ENCODE results near the gene WNT7A.

DNA sequence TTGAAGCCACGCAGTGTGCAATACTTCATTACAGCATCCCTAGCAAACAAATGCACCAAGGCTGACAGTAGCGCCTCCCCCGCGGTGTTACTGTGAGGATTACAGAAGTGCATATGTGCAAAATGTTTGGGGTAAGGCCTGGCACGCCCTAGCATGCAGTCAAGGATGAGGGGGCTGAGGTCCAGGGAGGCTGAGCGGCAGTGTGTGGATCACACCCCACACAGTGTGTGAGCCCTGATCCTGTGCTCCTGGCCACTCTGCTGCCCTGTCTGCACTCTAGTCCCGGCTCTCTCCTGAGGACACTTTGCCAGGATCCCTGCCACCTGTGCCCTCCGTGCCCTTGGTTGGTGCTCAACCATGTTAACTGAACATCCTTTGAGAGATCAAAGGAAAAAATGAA is 71.3 kb downstream of the WNT7A start:
- TF ChIP-seq POLR2AphosphoS5 (IDR thresholded peaks at IDR 0.05; ENCODE audit: low read depth, low read length) (no peak), REST (IDR thresholded peaks at IDR 0.05; ENCODE audit: insufficient read depth in 1 of 2, low read depth in 2 of 2, low read length in 2 of 2) (no peak), TAF1 (IDR thresholded peaks at IDR 0.05; ENCODE audit: borderline replicate concordance, insufficient read depth, low read length) (no peak), SIN3A (IDR thresholded peaks at IDR 0.05; ENCODE audit: borderline replicate concordance, insufficient read depth, low read length) (no peak)

Measured in PFSK-1 (cell line).